Mucosa of descending colon (tissue), 3 donors: Measurements from ENCODE around the gene PZP. TPM values are rescaled to one million over a fixed set of nuclear protein-coding genes. Genes with fewer than 3 reads are reported as not detected.

Experiments
- ATAC-seq: fragments of 200-7000 bp; cut with Tn5 transposase; one replicate; pipeline ENCODE4 v1.9.1; 2020; ENCODE audit warnings: mild to moderate bottlenecking, moderate library complexity
- DNase-seq, 3 donors: peaks; one replicate each; pipeline ENCODE4 v3.0.0-alpha.2; 2020
- H3K36me3 ChIP-seq: fragments of 200-600 bp; one replicate; pipeline ENCODE4 v1.8.0; 2021; ENCODE audit warnings: low read depth, mild to moderate bottlenecking
- H3K4me1 ChIP-seq: fragments of 200-600 bp; one replicate; pipeline ENCODE4 v1.8.0; 2021; ENCODE audit warnings: low read depth, mild to moderate bottlenecking
- H3K4me3 ChIP-seq: fragments of 200-600 bp; one replicate; pipeline ENCODE4 v1.8.0; 2021; ENCODE audit warnings: mild to moderate bottlenecking
- H3K9me3 ChIP-seq: fragments of 200-600 bp; one replicate; pipeline ENCODE4 v1.8.0; 2021; ENCODE audit warnings: mild to moderate bottlenecking
- CTCF ChIP-seq: fragments of 200-600 bp; IDR thresholded peaks from one replicate; pipeline ENCODE4 v1.8.0; 2022; ENCODE audit warnings: antibody characterized with exemption, mild to moderate bottlenecking
- intact Hi-C, 2 donors: fragments of 100-400 bp; cut with DNase I in 1 of 2; cut with micrococcal nuclease in 1 of 2; formaldehyde crosslinking; loops; one replicate each; pipeline versions ENCODE4 v1.11.0 to v1.11.1; 2022; cut with DNase I, micrococcal nuclease
- total RNA-seq, 3 donors: library from RNA; stranded (reverse); fragmentation: NEBNext Ultra II Directional in 2 of 3; extraction: Animal tissue kit (Norgen Biotek cat#: 25700) in 2 of 3; gene quantifications; one replicate each; pipeline versions ENCODE4 v1.2.1 to v1.2.4, GENCODE V29; 2021 to 2023
- donor health status: DM: no; HTN: no; CAD: no; lungs with moderate emphysema.
- donor health status: DM: no; HTN: no; CAD: no.
- donor health status: DM: no; HTN: yes; CAD: no.

Gene PZP
- total RNA-seq, 3 donors from 2014 or later, result 0.07 TPM; not detected in 2

DNA sequence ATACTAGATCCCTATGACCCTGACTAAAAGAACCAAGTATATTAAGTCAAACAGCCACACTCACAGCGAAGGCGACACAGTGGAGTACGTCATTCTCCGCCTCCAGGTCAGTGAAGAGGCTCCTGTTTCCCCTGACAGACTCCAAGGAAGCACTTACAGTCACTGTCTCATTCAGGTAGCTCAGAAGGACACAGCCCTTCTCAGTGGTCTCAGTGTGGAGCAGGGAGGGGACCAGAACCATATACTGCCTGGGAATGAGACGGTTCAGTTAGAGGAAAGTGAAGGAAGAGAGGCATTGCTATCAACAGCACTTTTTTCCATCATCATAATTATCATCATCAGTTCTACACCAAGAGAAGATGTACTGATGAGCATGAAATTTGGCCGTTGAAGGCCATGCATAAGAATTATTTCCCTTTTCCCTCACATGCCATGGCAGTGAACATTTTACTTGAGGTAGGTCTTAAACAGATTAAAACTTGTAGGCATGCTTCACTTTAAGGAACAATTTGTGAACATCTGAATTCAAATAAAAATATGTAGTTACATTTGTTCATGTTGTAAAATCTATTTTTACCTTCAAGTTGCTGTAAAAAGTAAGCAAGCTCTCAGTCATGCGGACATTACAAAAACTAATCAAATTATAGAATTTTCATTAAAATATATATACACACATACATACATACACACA is 94.8 kb downstream of the PZP start:
- Histone ChIP-seq H3K4me1 (no peaks in the 10 kb centered on the region), H3K4me3 (no peak overlapping the region), H3K36me3 (no peaks in the 10 kb centered on the region), H3K9me3 (no peaks in the 10 kb centered on the region)
- TF ChIP-seq CTCF, result no peak
- DNase-seq (no peak), ATAC-seq (no peak)
- intact Hi-C loops, result no loop called here

DNA sequence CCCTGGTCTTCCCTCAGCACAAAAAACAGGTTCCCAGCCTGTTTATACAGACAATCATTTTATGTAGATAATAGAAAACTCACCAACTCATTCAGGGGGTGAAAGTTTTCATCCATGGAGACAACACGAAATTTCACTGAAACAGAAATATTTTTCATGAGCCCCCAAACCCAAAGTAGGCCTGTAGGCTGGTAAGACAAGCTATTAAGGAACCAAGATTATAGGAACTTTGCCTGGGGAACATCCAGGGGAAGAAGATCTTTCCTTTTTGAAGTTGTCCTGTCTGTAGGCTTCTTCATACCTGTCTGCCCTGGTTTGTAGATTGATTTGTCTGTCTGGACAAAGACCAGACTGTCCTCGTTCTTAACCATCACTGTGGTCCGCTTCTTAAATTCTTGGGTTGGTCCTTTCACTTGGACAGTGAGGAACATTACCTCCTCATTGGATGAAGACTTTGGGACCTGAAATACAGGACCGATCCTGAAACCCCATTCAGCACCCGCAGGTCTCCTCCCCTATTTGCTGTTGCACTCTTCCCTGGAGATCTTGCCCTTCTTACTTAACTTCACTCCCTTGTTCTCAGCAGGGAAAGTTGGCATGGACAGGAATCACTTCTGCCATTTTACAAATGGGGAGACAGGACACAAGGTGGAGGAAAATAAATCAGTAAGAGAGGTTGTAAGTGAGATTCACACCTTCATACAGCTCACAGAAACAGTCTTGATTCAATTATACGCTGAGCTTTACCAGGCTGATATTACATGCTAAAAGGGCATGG is 95.9 kb downstream of the PZP start:
- DNase-seq, result no peak
- H3K4me1 ChIP-seq, result no peaks in the 10 kb centered on the region
- H3K9me3 ChIP-seq, result no peaks in the 10 kb centered on the region
- intact Hi-C loops, result no loop called here
- TF ChIP-seq CTCF, result no peak
- no peaks in the 10 kb centered on the region for H3K36me3 ChIP-seq
- ATAC-seq, result no peak
- H3K4me3 ChIP-seq, result no peak overlapping the region

GRCh38 chr12:9111525-9111924 is 96.7 kb downstream of the PZP start:
- no peaks in the 10 kb centered on the region for H3K36me3 ChIP-seq

GRCh38 chr12:9109737-9110491 is 98.3 kb downstream of the PZP start:
- no peaks in the 10 kb centered on the region for H3K9me3 ChIP-seq
- no peak for TF ChIP-seq CTCF
- ATAC-seq (no peak), DNase-seq (no peak)
- no peaks in the 10 kb centered on the region for H3K4me1 ChIP-seq
- no peaks in the 10 kb centered on the region for H3K36me3 ChIP-seq
- no peak overlapping the region for H3K4me3 ChIP-seq
- intact Hi-C loops, result no loop called here

More at GRCh38 chr12:9111525-9111924, 96.7 kb downstream of the PZP start:
- H3K4me3 ChIP-seq, result no peak overlapping the region
- no peaks in the 10 kb centered on the region for H3K9me3 ChIP-seq
- TF ChIP-seq CTCF, result no peak
- H3K4me1 ChIP-seq, result no peaks in the 10 kb centered on the region
- no peak for DNase-seq
- intact Hi-C loops, result no loop called here
- ATAC-seq, result no peak

GRCh38 chr12:9109213-9109522 is 99.0 kb downstream of the PZP start:
- Histone ChIP-seq H3K4me1 (no peaks in the 10 kb centered on the region), H3K36me3 (no peaks in the 10 kb centered on the region)
- ATAC-seq, result no peak

More at GRCh38 chr12:9109213-9109522, 99.0 kb downstream of the PZP start:
- no peak for DNase-seq
- TF ChIP-seq CTCF, result no peak
- no peak overlapping the region for H3K4me3 ChIP-seq
- no peaks in the 10 kb centered on the region for H3K9me3 ChIP-seq
- intact Hi-C loops, result no loop called here
